HepG2 (cell line): Measurements from ENCODE around the gene SUB1. TPM values are rescaled to one million over a fixed set of nuclear protein-coding genes. Genes with fewer than 3 reads are reported as not detected.

Source experiments
- CTCF ChIP-seq: sonication (generic); formaldehyde crosslinking; IDR thresholded peaks from 2 replicates; pipeline ENCODE4 v1.5.0; 2020; ENCODE audit warnings: mild to moderate bottlenecking, missing genetic modification reagents, moderate library complexity
- GATAD1 ChIP-seq: IDR thresholded peaks from 2 replicates; pipeline ENCODE4 v1.6.1; 2016; ENCODE audit warnings: missing genetic modification reagents, missing compliant biosample characterization
- KLF15 ChIP-seq: sonication (generic); formaldehyde crosslinking; IDR thresholded peaks from 2 replicates; pipeline ENCODE4 v1.8.1; 2023; ENCODE audit warnings: borderline replicate concordance, mild to moderate bottlenecking, inconsistent platforms, missing genetic modification reagents, mixed read lengths
- LBX2 ChIP-seq: sonication (generic); formaldehyde crosslinking; IDR thresholded peaks from 2 replicates; pipeline ENCODE4 v1.5.0; 2020; ENCODE audit warnings: missing genetic modification reagents, mild to moderate bottlenecking, borderline replicate concordance
- SIX4 ChIP-seq: sonication (generic); formaldehyde crosslinking; IDR thresholded peaks from 2 replicates; pipeline ENCODE4 v1.4.0; 2020; ENCODE audit warnings: missing genetic modification reagents
- USF2 ChIP-seq, 2 experiments: sonication (generic) in 1 of 2; formaldehyde crosslinking in 1 of 2; IDR thresholded peaks; 2 replicates each; pipeline versions ENCODE4 v1.5.1 to v1.6.1; 2011 to 2020; ENCODE audit warnings: borderline replicate concordance in 1 of 2, low read depth in 1 of 2, low read length in 1 of 2, mild to moderate bottlenecking in 1 of 2, missing genetic modification reagents in 1 of 2, moderate library complexity in 1 of 2
- ZNF777 ChIP-seq: sonication (generic); formaldehyde crosslinking; IDR thresholded peaks from 2 replicates; pipeline ENCODE4 v1.4.0; 2020; ENCODE audit warnings: missing genetic modification reagents
- polyA plus RNA-seq, 8 experiments: library from polyadenylated mRNA; depleted of rRNA in 3 of 8; stranded (reverse) in 7 of 8; unstranded in 1 of 8; fragments of >200 nt; fragmentation: Illumina TruSeq in 4 of 8; extraction: Trizol in 4 of 8; gene quantifications; 2 replicates each; pipeline versions ENCODE4 v1.2.1 to v1.2.3, GENCODE V29; 2011 to 2016; ENCODE audit warnings: low read depth in 4 of 8, missing spikeins in 1 of 8, mixed read lengths in 1 of 8; ENCODE audit not compliant: insufficient read depth in 1 of 8
- total RNA-seq, 5 experiments: library from RNA; depleted of rRNA; stranded (reverse); fragments of >200 nt; fragmentation: Illumina TruSeq; extraction: Trizol; gene quantifications; 2 replicates each; pipeline ENCODE4 v1.2.3, GENCODE V29; 2016; ENCODE audit warnings: low read depth in 1 of 5

The SUB1 gene
- total and polyA plus RNA-seq, 2 of the 13 experiments (the other 11 are each of a cell fraction or from before 2014, with no cell fraction given) = 182 to 693 TPM

- TF ChIP-seq KLF15 (CRISPR knock-in tag) (no peak), USF2 (IDR thresholded peaks at IDR 0.05; ENCODE audit: low read depth, low read length) (no peak), USF2 (CRISPR knock-in tag; IDR thresholded peaks at IDR 0.05; ENCODE audit: borderline replicate concordance) (no peak), GATAD1 (CRISPR knock-in tag) (no peak), LBX2 (no peak), CTCF (CRISPR knock-in tag) (no peak), SIX4 (CRISPR knock-in tag) (no peak), ZNF777 (CRISPR knock-in tag) (no peak)
These were observed 45.1 kb upstream of the SUB1 start (continued) for GRCh38 chr5:32539981-32540845.
